H1 (cell line): ENCODE results near the gene KCTD2.

Experiments used
- CTCF ChIP-seq, 3 experiments: IDR thresholded peaks; 1 replicate in 2 of 3; 2 replicates in 1 of 3; pipeline versions ENCODE4 v1.5.1 to v1.6.1; 2011; ENCODE audit warnings: low read length in 3 of 3, mild to moderate bottlenecking in 3 of 3, inconsistent platforms in 2 of 3, low read depth in 1 of 3, moderate library complexity in 1 of 3; ENCODE audit not compliant: insufficient read depth in 1 of 3; ENCODE audit errors: control extremely low read depth in 1 of 3
- JUN ChIP-seq: IDR thresholded peaks from 2 replicates; pipeline ENCODE4 v1.6.1; 2011; ENCODE audit warnings: low read depth, mild to moderate bottlenecking, improper control_type of control experiment, low read length
- MAX ChIP-seq: IDR thresholded peaks from 2 replicates; pipeline ENCODE4 v1.6.1; 2012; ENCODE audit warnings: inconsistent platforms
- POLR2AphosphoS5 ChIP-seq: IDR thresholded peaks from 2 replicates; pipeline ENCODE4 v1.6.1; 2011; ENCODE audit warnings: low read depth, low read length
- SP2 ChIP-seq: IDR thresholded peaks from 2 replicates; pipeline ENCODE4 v1.6.1; 2012; ENCODE audit warnings: mild to moderate bottlenecking, low read length, inconsistent platforms

GRCh38 chr17:75049057-75049456 is 2.0 kb downstream of the KCTD2 start:
- TF ChIP-seq JUN (no peak), SP2 (no peak), CTCF (IDR thresholded peaks at IDR 0.05; ENCODE audit: control extremely low read depth in 1 of 3, insufficient read depth in 1 of 3, low read depth in 1 of 3, low read length in 3 of 3) (no peak), MAX (no peak), POLR2AphosphoS5 (no peak)
